Spleen (tissue), 11 donors: ENCODE measurements around the gene PRSS1. TPM values are rescaled to one million over a fixed set of nuclear protein-coding genes. Genes with fewer than 3 reads are reported as not detected.
"Not testable (repeated sequence)": the region's sequence is repeated elsewhere in the genome, so short reads cannot be mapped to it uniquely, and the experiment has no call there.

Source experiments
- DNase-seq: peaks from one replicate; pipeline ENCODE4 v3.0.0-alpha.2; 2020
- H3K27ac ChIP-seq, 8 donors: fragments of 200-600 bp; sonication (generic) in 7 of 8; 1 replicate in 4 of 8; 2 replicates in 4 of 8; pipeline versions ENCODE4 v1.5.0 to v1.8.0; 2016 to 2021; ENCODE audit warnings: inconsistent platforms in 4 of 8, mild to moderate bottlenecking in 4 of 8, moderate library complexity in 1 of 8
- H3K27me3 ChIP-seq, 7 donors: fragments of 200-600 bp; sonication (generic) in 6 of 7; replicated peaks in 1 of 7; 1 replicate in 4 of 7; 2 replicates in 3 of 7; pipeline versions ENCODE4 v1.5.0 to v1.8.0; 2016 to 2021; ENCODE audit warnings: inconsistent platforms in 3 of 7, mild to moderate bottlenecking in 1 of 7
- H3K36me3 ChIP-seq, 6 donors: fragments of 200-600 bp; sonication (generic) in 5 of 6; 1 replicate in 4 of 6; 2 replicates in 2 of 6; pipeline versions ENCODE4 v1.5.0 to v1.8.0; 2016 to 2021; ENCODE audit warnings: inconsistent platforms in 2 of 6
- H3K4me1 ChIP-seq, 6 donors: fragments of 200-600 bp; sonication (generic) in 5 of 6; 1 replicate in 3 of 6; 2 replicates in 3 of 6; pipeline versions ENCODE4 v1.5.0 to v1.8.0; 2016 to 2021; ENCODE audit warnings: inconsistent platforms in 3 of 6
- H3K4me3 ChIP-seq, 8 donors: fragments of 200-600 bp; sonication (generic) in 7 of 8; 1 replicate in 4 of 8; 2 replicates in 4 of 8; pipeline versions ENCODE4 v1.5.0 to v1.8.0; 2016 to 2021; ENCODE audit warnings: inconsistent platforms in 4 of 8, mild to moderate bottlenecking in 4 of 8, moderate library complexity in 2 of 8
- H3K9me3 ChIP-seq, 8 donors: fragments of 200-600 bp; sonication (generic) in 7 of 8; 1 replicate in 4 of 8; 2 replicates in 4 of 8; pipeline versions ENCODE4 v1.5.0 to v1.8.0; 2016 to 2021; ENCODE audit warnings: inconsistent platforms in 4 of 8
- CTCF ChIP-seq, 11 experiments: fragments of 200-600 bp in 7 of 11; fragments of 450-650 bp in 4 of 11; sonication (generic) in 4 of 11; IDR thresholded peaks in 8 of 11; conservative IDR thresholded peaks in 3 of 11; 1 replicate in 7 of 11; 2 replicates in 4 of 11; pipeline versions ENCODE4 v1.4.0 to v1.8.0; 2016 to 2021; ENCODE audit warnings: antibody characterized with exemption in 11 of 11, inconsistent platforms in 4 of 11, mild to moderate bottlenecking in 1 of 11
- POLR2A ChIP-seq, 3 donors: fragments of 450-650 bp; IDR thresholded peaks; one replicate each; pipeline ENCODE4 v1.5.1; 2017; ENCODE audit warnings: antibody characterized with exemption in 3 of 3, mild to moderate bottlenecking in 1 of 3
- POLR2AphosphoS5 ChIP-seq, 3 donors: sonication (generic); formaldehyde crosslinking; IDR thresholded peaks; one replicate each; pipeline ENCODE4 v1.5.1; 2017; ENCODE audit warnings: antibody characterized with exemption in 3 of 3
- WGBS, 5 donors: extraction: QIAGEN DNeasy Blood & Tissue Kit in 3 of 5; methylation state at CpG; one replicate each; pipeline versions ENCODE4 v1.1.5 to v1.1.7; 2013 to 2018; 5-methylcytosine and 5-hydroxymethylcytosine counted together
- intact Hi-C: fragments of 100-400 bp; cut with DNase I; formaldehyde crosslinking; loops from one replicate; pipeline ENCODE4 v1.15.0; 2023; ENCODE audit warnings: low total_unique reads
- polyA plus RNA-seq, 3 donors: library from polyadenylated mRNA; stranded (reverse); fragments of 200-250 nt; gene quantifications; one replicate each; pipeline ENCODE4 v1.2.1, GENCODE V29; 2013
- total RNA-seq, 7 donors: library from RNA; depleted of rRNA in 3 of 7; stranded (reverse); fragments of >200 nt in 3 of 7; fragmentation: NEBNext Ultra II Directional in 4 of 7; extraction: Animal tissue kit (Norgen Biotek cat#: 25700) in 4 of 7; gene quantifications; one replicate each; pipeline versions ENCODE4 v1.1.0 to v1.2.1, GENCODE V29; 2016 to 2021
- donor health status: healthy with polysubstance abuse.
- donor health status: DM: no; HTN: no; CAD: no; lungs with moderate emphysema.
- donor health status: DM: no; HTN: no; CAD: no.
- donor health status: Bipolar disorder and iron deficiency.
- donor health status: healthy.
- donor health status: DM: no; HTN: no; CAD: no.
- donor health status: DM: yes; HTN: yes; CAD: no.

PRSS1 gene
- total and polyA plus RNA-seq, 10 donors: 0.88 to 6.3 (median 2.2) TPM; not detected in 4

- TF ChIP-seq POLR2A (IDR thresholded peaks at IDR 0.05) (no peak), POLR2AphosphoS5 (IDR thresholded peaks at IDR 0.05) (no peak), CTCF (IDR thresholded peaks at IDR 0.05 in 8 of 11, conservative IDR thresholded peaks at IDR 0.05 in 3 of 11) (no peak)
- WGBS, 5 donors: 77 to 90% (median 78%) methylated on average over 10 of the region's 10 CpGs
- H3K9me3 ChIP-seq: no peaks in the 10 kb centered on the region
- H3K27ac ChIP-seq: no peak overlapping the region
- no peaks in the 10 kb centered on the region for H3K27me3 ChIP-seq
- H3K4me3 ChIP-seq: no peak overlapping the region
- intact Hi-C loops: no loop called here
- no peaks in the 10 kb centered on the region for H3K36me3 ChIP-seq
- no peaks in the 10 kb centered on the region for H3K4me1 ChIP-seq
- DNase-seq: no peak
Observed at GRCh38 chr7:142754681-142755575, 5.7 kb downstream of the PRSS1 start.

- H3K27ac ChIP-seq, H3K27me3 ChIP-seq, H3K4me3 ChIP-seq, intact Hi-C loops, H3K4me1 ChIP-seq, H3K9me3 ChIP-seq, DNase-seq, H3K36me3 ChIP-seq: not testable (repeated sequence)
- 60 to 87% (median 81%) methylated on average over 1 to 3 of the region's 3 CpGs for WGBS, 5 donors
Observed at GRCh38 chr7:142758312-142758711, 9.0 kb downstream of the PRSS1 start.

GRCh38 chr7:142759433-142759832 lies 10.2 kb downstream of the PRSS1 start:
- H3K27me3 ChIP-seq: no peaks in the 10 kb centered on the region
- no peak for DNase-seq
- no peaks in the 10 kb centered on the region for H3K4me1 ChIP-seq
- WGBS, 5 donors: 90 to 97% (median 94%) methylated on average over 1 of the region's 1 CpG
- H3K36me3 ChIP-seq: no peaks in the 10 kb centered on the region
- H3K4me3 ChIP-seq: no peak overlapping the region
- H3K9me3 ChIP-seq: no peaks in the 10 kb centered on the region
- TF ChIP-seq POLR2AphosphoS5 (IDR thresholded peaks at IDR 0.05) (no peak), POLR2A (IDR thresholded peaks at IDR 0.05) (no peak), CTCF (IDR thresholded peaks at IDR 0.05 in 8 of 11, conservative IDR thresholded peaks at IDR 0.05 in 3 of 11) (no peak)
- intact Hi-C loops: no loop called here
- H3K27ac ChIP-seq: no peak overlapping the region

- Histone ChIP-seq H3K27me3 (no peaks in the 10 kb centered on the region), H3K9me3 (no peaks in the 10 kb centered on the region), H3K27ac (no peak overlapping the region), H3K4me3 (no peak overlapping the region), H3K4me1 (no peaks in the 10 kb centered on the region), H3K36me3 (no peaks in the 10 kb centered on the region)
- intact Hi-C loops: no loop called here
- TF ChIP-seq CTCF (IDR thresholded peaks at IDR 0.05 in 8 of 11, conservative IDR thresholded peaks at IDR 0.05 in 3 of 11) (no peak), POLR2A (IDR thresholded peaks at IDR 0.05) (no peak), POLR2AphosphoS5 (IDR thresholded peaks at IDR 0.05) (no peak)
- WGBS, 5 donors: 66 to 88% (median 73%) methylated on average over 5 of the region's 5 CpGs
- DNase-seq: no peak
Observed at GRCh38 chr7:142760071-142760642, 10.9 kb downstream of the PRSS1 start.

GRCh38 chr7:142761606-142762005 lies 12.3 kb downstream of the PRSS1 start:
- H3K4me3 ChIP-seq, DNase-seq, intact Hi-C loops, H3K27me3 ChIP-seq, H3K4me1 ChIP-seq, H3K36me3 ChIP-seq, H3K27ac ChIP-seq, H3K9me3 ChIP-seq: not testable (repeated sequence)
- WGBS, 5 donors: 52 to 95% (median 75%) methylated on average over 2 of the region's 2 CpGs
